Nephron (organoid): Measurements from ENCODE around the gene ZNF670.

Experiments used
- H3K27ac Mint-ChIP-seq, 3 experiments: 2 replicates each; pipeline ENCODE4 v1.8.0; 2020; ENCODE audit warnings: mixed read lengths in 3 of 3, mild to moderate bottlenecking in 2 of 3, moderate library complexity in 1 of 3
- H3K27me3 Mint-ChIP-seq: 2 replicates; pipeline ENCODE4 v1.8.0; 2021; ENCODE audit warnings: low read depth, mild to moderate bottlenecking, moderate library complexity, mixed read lengths
- H3K36me3 Mint-ChIP-seq: 2 replicates; pipeline ENCODE4 v1.8.0; 2020; ENCODE audit warnings: low read depth, mixed read lengths
- H3K4me1 Mint-ChIP-seq: 2 replicates; pipeline ENCODE4 v1.8.0; 2020; ENCODE audit warnings: mixed read lengths
- H3K4me3 Mint-ChIP-seq, 3 experiments: 2 replicates each; pipeline ENCODE4 v1.8.0; 2020; ENCODE audit warnings: mild to moderate bottlenecking in 3 of 3, mixed read lengths in 3 of 3, moderate library complexity in 2 of 3
- H3K9me3 Mint-ChIP-seq: 2 replicates; pipeline ENCODE4 v1.8.0; 2020; ENCODE audit warnings: mixed read lengths
- TF ChIP-seq, protein P1 (sequence below), 3 experiments: fragments of 200-600 bp; sonication (generic); IDR thresholded peaks; one replicate each; pipeline ENCODE4 v1.5.0; 2021; ENCODE audit warnings: antibody characterized with exemption in 3 of 3; ENCODE audit not compliant: unreplicated experiment in 3 of 3

The ZNF670 gene

DNA sequence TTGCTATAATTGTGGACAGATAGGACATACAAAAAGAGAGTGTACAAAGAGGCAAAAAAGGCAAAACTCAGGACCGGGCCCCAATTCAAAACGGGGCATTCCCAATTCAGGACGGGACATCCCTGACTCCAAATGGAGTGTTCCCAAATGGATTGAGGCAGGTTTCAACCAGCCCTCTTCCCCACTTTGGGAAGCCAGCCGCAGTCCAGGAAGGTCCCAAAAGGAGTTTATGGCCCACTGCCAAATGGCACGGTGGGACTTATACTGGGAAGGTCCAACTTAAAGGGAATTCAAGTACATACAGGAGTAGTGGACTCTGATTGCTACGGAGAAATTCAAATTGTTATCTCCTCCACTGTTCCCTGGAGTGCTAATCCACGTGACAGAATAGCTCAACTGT is 29.1 kb upstream of the ZNF670 start:
- peaks cover 33% of the 10 kb centered on the region for H3K36me3 Mint-ChIP-seq
- no peaks in the 10 kb centered on the region for H3K27me3 Mint-ChIP-seq
- peak overlapping the region in 2 of 3 experiments; percentile 20 to 79 for H3K4me3 Mint-ChIP-seq
- TF ChIP-seq, protein P1, sequence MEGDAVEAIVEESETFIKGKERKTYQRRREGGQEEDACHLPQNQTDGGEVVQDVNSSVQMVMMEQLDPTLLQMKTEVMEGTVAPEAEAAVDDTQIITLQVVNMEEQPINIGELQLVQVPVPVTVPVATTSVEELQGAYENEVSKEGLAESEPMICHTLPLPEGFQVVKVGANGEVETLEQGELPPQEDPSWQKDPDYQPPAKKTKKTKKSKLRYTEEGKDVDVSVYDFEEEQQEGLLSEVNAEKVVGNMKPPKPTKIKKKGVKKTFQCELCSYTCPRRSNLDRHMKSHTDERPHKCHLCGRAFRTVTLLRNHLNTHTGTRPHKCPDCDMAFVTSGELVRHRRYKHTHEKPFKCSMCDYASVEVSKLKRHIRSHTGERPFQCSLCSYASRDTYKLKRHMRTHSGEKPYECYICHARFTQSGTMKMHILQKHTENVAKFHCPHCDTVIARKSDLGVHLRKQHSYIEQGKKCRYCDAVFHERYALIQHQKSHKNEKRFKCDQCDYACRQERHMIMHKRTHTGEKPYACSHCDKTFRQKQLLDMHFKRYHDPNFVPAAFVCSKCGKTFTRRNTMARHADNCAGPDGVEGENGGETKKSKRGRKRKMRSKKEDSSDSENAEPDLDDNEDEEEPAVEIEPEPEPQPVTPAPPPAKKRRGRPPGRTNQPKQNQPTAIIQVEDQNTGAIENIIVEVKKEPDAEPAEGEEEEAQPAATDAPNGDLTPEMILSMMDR (IDR thresholded peaks at IDR 0.05; ENCODE audit: unreplicated experiment in 3 of 3) = no peak
- H3K9me3 Mint-ChIP-seq = peaks cover 7% of the 10 kb centered on the region
- peaks cover 16% of the 10 kb centered on the region for H3K4me1 Mint-ChIP-seq
- no peak overlapping the region for H3K27ac Mint-ChIP-seq

DNA sequence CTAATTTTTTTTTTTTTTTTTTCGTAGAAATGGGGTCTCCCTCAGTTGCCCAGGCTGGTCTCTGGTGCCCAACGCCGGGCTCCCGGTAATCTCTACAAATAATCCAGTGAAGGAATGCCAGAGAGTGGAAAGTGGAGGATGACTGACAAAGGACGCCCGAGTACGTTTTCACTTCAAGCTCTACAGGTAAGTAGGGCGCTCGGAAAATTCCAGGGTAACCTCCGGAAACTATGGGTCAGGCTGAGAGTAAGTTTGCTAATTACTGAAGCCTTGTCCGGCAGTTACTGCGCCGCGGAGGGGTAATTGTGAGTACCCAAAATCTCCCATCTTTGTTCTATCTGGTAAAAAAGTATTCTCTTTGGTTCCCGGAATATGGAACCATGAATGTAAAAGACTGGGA is 27.4 kb upstream of the ZNF670 start:
- H3K27ac Mint-ChIP-seq = no peak overlapping the region

DNA sequence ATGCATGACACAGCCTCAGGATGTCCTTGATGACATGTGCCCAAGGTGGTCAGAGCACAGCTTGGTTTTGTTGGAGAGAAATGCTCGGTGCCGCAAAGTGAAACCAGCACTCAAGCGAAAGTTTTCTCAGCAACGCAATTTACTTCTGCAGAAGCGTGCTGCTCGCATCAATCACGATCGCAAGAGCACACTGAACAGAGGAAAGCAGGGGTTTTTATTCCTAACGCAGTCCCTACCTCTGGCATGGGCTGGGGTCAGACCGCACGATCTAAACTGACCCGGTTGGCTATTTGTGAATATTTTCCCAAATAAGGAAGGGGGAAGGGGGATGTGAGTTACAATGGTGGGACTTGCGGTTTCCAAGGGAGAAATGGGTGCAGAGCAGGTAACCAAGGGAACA is 26.4 kb upstream of the ZNF670 start:
- peak overlapping the region; percentile 28 to 70 (median 61) for H3K4me3 Mint-ChIP-seq
- peaks cover 30% of the 10 kb centered on the region for H3K9me3 Mint-ChIP-seq

More for the DNA sequence above, 27.4 kb upstream of the ZNF670 start:
- H3K4me3 Mint-ChIP-seq = peak overlapping the region in 2 of 3 experiments; percentile 54 to 64
- no peaks in the 10 kb centered on the region for H3K27me3 Mint-ChIP-seq
- peaks cover 51% of the 10 kb centered on the region for H3K36me3 Mint-ChIP-seq
- peaks cover 21% of the 10 kb centered on the region for H3K9me3 Mint-ChIP-seq
- H3K4me1 Mint-ChIP-seq = peaks cover 14% of the 10 kb centered on the region
- TF ChIP-seq, protein P1 (IDR thresholded peaks at IDR 0.05; ENCODE audit: unreplicated experiment in 3 of 3) = no peak

DNA sequence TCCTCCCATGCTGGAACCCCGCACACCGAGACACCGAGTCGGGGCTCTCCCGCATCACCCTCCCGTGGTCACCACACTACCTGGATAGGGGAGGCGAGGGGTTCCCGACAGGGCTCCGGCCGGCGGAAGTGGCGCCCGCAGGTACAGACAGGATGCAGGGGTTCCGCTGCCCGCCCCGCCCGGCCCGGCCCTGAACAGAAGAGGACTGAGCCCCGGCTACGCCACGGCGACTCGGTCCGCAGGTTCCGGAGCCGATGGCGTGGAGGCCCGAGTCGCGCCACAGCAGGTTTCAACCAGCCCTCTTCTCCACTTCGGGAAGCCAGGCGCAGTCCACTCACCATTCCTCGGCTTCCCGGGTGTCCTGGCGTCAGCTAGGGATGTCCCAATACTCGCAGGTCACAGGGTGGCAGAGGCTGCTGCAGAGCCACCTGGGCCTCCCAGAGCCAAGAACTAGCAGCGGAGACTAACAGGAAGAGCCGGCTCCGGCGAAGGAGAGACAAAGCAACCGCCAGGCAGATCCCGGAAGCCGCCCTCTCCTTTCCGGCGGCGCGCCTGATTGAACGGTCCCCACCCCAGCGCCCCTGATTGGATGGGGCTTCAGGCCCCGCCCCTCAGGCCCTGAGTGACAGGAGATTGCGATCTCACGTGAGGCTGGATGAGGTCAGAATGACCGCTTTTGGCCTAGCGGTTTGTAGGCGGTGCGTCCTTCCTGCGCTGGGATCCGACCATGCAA is 25.4 kb upstream of the ZNF670 start, which contains the start of gene ZNF669:
TSS of gene ZNF669 (minus strand) at position 498 of the 733 bp plus-strand sequence. CDS start at position 341, 157 bp downstream.
- H3K36me3 Mint-ChIP-seq = peaks cover 64% of the 10 kb centered on the region
- peaks cover 5% of the 10 kb centered on the region for H3K4me1 Mint-ChIP-seq
- H3K9me3 Mint-ChIP-seq = peaks cover 31% of the 10 kb centered on the region
- no peaks in the 10 kb centered on the region for H3K27me3 Mint-ChIP-seq
- peak within 1 kb of the TSS; percentile 57 to 93 (median 83) for H3K27ac Mint-ChIP-seq
- TF ChIP-seq, protein P1 (IDR thresholded peaks at IDR 0.05; ENCODE audit: unreplicated experiment in 3 of 3) = no peak
- H3K4me3 Mint-ChIP-seq = peak within 1 kb of the TSS; percentile 90 to 93 (median 92)

More for the DNA sequence above, 26.4 kb upstream of the ZNF670 start:
- no peak overlapping the region for H3K27ac Mint-ChIP-seq
- H3K36me3 Mint-ChIP-seq = peaks cover 61% of the 10 kb centered on the region
- H3K27me3 Mint-ChIP-seq = no peaks in the 10 kb centered on the region
- peaks cover 9% of the 10 kb centered on the region for H3K4me1 Mint-ChIP-seq
- TF ChIP-seq, protein P1 (IDR thresholded peaks at IDR 0.05; ENCODE audit: unreplicated experiment in 3 of 3) = no peak

DNA sequence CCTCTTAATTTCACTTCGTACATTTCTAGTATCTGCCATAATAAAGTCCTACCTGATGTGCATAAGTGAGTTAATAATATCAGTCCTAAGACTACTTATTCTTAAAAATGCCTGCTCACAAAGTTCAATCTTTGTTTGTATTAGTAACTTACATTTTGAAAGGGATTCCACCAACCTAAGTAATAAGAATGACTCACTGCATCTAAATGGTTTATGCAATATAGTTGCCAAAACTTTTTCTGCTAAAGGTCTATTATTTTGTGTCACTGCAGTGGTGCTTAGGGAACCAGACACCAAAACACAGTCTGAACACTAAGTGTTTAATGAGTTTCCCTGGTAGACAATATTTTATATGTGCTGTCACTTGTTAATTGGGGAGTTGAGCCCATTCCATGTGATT is 23.8 kb upstream of the ZNF670 start:
- H3K36me3 Mint-ChIP-seq = peaks cover 64% of the 10 kb centered on the region
- peaks cover 5% of the 10 kb centered on the region for H3K4me1 Mint-ChIP-seq
- H3K27ac Mint-ChIP-seq = no peak overlapping the region
- H3K9me3 Mint-ChIP-seq = peaks cover 43% of the 10 kb centered on the region
- no peaks in the 10 kb centered on the region for H3K27me3 Mint-ChIP-seq
- TF ChIP-seq, protein P1 (IDR thresholded peaks at IDR 0.05; ENCODE audit: unreplicated experiment in 3 of 3) = no peak
- H3K4me3 Mint-ChIP-seq = peak overlapping the region; percentile 90 to 93 (median 92)
